PC-3 (cell line): ENCODE data around the gene ASTN2. TPM values are rescaled to one million over a fixed set of nuclear protein-coding genes. Genes with fewer than 3 reads are reported as not detected.
"Not testable (repeated sequence)": the region's sequence is repeated elsewhere in the genome, so short reads cannot be mapped to it uniquely, and the experiment has no call there.

Experiments used
- ATAC-seq: fragments of 200-7000 bp; cut with Tn5 transposase; 2 replicates; pipeline ENCODE4 v1.9.1; 2020; ENCODE audit warnings: mild to moderate bottlenecking, moderate library complexity
- BruUV-seq: library from RNA; stranded (reverse); fragments of 400-500 nt; replicated peaks from 2 replicates; lab custom pipeline; 2021; lab: Mats Ljungman, UMichigan
- CTCF ChIA-PET: fragments of 300-600 bp; sonication (Branson Sonifier 250); formaldehyde crosslinking; loops from one replicate; lab custom pipeline; 2022; ENCODE audit warnings: antibody characterized with exemption; lab: Charles Lee
- POLR2A ChIA-PET: fragments of 300-600 bp; sonication (Branson Sonifier 250); formaldehyde crosslinking; loops from one replicate; lab custom pipeline; 2022; ENCODE audit warnings: antibody characterized with exemption; ENCODE audit not compliant: unreplicated experiment; lab: Charles Lee
- DNase-seq: peaks from one replicate; pipeline ENCODE4 v3.0.0-alpha.2; 2015
- H2AFZ ChIP-seq: fragments of 300-600 bp; sonication (generic); 2 replicates; pipeline ENCODE4 v1.6.0; 2016; ENCODE audit warnings: antibody characterized with exemption, low read length
- H3F3A ChIP-seq: fragments of 300-600 bp; sonication (generic); one replicate; pipeline ENCODE4 v1.6.0; 2017; ENCODE audit warnings: antibody characterized with exemption, low read length, control low read depth, mild to moderate bottlenecking; ENCODE audit not compliant: unreplicated experiment
- H3K27ac ChIP-seq: fragments of 300-600 bp; sonication (generic); 2 replicates; pipeline ENCODE4 v1.5.1; 2016; ENCODE audit warnings: mild to moderate bottlenecking, low read length
- H3K27me3 ChIP-seq: fragments of 300-600 bp; sonication (generic); 2 replicates; pipeline ENCODE4 v1.6.1; 2016; ENCODE audit warnings: low read length, mixed read lengths
- H3K36me3 ChIP-seq: fragments of 300-600 bp; sonication (generic); 2 replicates; pipeline ENCODE4 v1.6.1; 2016; ENCODE audit warnings: low read depth, mixed run types, low read length, mixed read lengths
- H3K4me1 ChIP-seq: fragments of 300-600 bp; sonication (generic); 2 replicates; pipeline ENCODE4 v1.5.1; 2016; ENCODE audit warnings: low read length; ENCODE audit not compliant: insufficient read depth
- H3K4me2 ChIP-seq: fragments of 300-600 bp; sonication (generic); 2 replicates; pipeline ENCODE4 v1.6.0; 2016; ENCODE audit warnings: low read length
- H3K4me3 ChIP-seq: fragments of 300-600 bp; sonication (generic); 2 replicates; pipeline ENCODE4 v1.5.1; 2016; ENCODE audit warnings: mild to moderate bottlenecking, low read length, mixed read lengths
- H3K79me2 ChIP-seq: fragments of 300-600 bp; sonication (generic); 2 replicates; pipeline ENCODE4 v1.6.1; 2017; ENCODE audit warnings: low read length, mixed read lengths
- H3K9ac ChIP-seq: fragments of 300-600 bp; sonication (generic); 2 replicates; pipeline ENCODE4 v1.6.0; 2016; ENCODE audit warnings: mild to moderate bottlenecking, low read length
- H3K9me2 ChIP-seq: fragments of 300-600 bp; sonication (generic); replicated peaks from 2 replicates; pipeline ENCODE4 v1.6.1; 2016; ENCODE audit warnings: mixed run types, low read length, mixed read lengths
- H3K9me3 ChIP-seq: fragments of 300-600 bp; sonication (generic); 2 replicates; pipeline ENCODE4 v1.6.1; 2016; ENCODE audit warnings: low read length, mixed read lengths
- H4K20me1 ChIP-seq: fragments of 300-600 bp; sonication (generic); 2 replicates; pipeline ENCODE4 v1.6.1; 2016; ENCODE audit warnings: low read length, mixed read lengths
- EZH2 ChIP-seq: fragments of 300-600 bp; sonication (generic); IDR thresholded peaks from one replicate; pipeline ENCODE4 v1.6.1; 2017; ENCODE audit warnings: antibody characterized with exemption, mild to moderate bottlenecking, low read length; ENCODE audit not compliant: unreplicated experiment
- EZH2phosphoT487 ChIP-seq: fragments of 300-600 bp; sonication (generic); IDR thresholded peaks from 2 replicates; pipeline ENCODE4 v1.6.1; 2018; ENCODE audit warnings: mild to moderate bottlenecking, antibody characterized with exemption, low read length, borderline replicate concordance
- intact Hi-C: fragments of 100-400 bp; cut with micrococcal nuclease; formaldehyde crosslinking; loops from 2 replicates; pipeline ENCODE4 v1.9.0; 2023
- total RNA-seq: library from RNA; depleted of rRNA; stranded (reverse); fragments of >200 nt; gene quantifications from 2 replicates; pipeline ENCODE4 v1.2.3, GENCODE V29; 2014
- TF ChIP-seq, protein P1 (sequence below): fragments of 300-600 bp; sonication (generic); conservative IDR thresholded peaks from 2 replicates; pipeline ENCODE4 v1.5.1; 2017; ENCODE audit warnings: antibody characterized with exemption, low read depth, mild to moderate bottlenecking, low read length

The ASTN2 gene
- total RNA-seq, 1 experiment from 2014 or later = 3.5 TPM

DNA sequence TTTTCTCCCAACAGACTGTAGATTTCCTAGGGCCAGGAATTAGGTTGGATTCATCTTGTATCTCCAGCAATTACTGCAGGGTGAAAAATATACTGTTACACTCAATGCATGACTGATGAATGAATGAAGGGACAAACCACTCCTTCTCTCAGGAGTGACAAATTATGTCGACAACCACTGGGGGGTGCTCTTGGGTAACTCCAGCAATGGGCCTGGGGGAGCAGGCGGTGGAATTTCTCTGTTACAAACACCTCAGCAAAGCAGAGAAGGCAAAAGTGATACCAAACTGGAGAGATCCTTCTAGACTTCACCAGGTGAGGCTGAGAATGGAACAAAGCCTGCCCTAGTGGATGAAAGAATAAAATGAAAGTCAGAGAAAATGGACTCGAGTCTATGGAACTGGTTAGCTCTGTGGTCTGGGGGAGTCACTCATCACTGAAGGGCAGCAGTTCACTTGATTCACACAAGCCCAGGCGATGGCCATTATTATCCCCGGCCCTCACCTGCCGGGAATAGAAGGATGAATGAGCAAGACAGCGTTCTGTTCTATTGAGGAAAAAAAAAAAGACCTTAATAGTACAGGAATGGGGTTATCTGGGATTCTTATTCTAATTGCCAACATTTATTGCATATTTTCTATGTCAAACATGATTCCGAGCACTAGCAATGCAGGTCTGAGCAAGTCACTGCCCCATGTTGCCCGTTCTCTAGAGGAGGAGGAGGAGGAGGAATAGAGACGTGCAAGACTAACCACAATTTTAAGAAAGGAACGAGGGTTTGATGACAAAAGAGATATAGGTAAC is 341.1 kb downstream of the ASTN2 start:
- no TSS peak for BruUV-seq
- ChIA-PET CTCF (no interaction called here), POLR2A (no interaction called here)
- Histone ChIP-seq H3K9me2 (no peaks in the 10 kb centered on the region), H3K4me1 (no peaks in the 10 kb centered on the region), H3K36me3 (no peaks in the 10 kb centered on the region), H2AFZ (no peak overlapping the region), H3K4me3 (no peak overlapping the region), H3K27me3 (no peaks in the 10 kb centered on the region), H3K4me2 (no peak overlapping the region), H3K9ac (no peak overlapping the region), H3F3A (no peaks in the 10 kb centered on the region), H3K79me2 (no peaks in the 10 kb centered on the region), H3K9me3 (no peaks in the 10 kb centered on the region), H3K27ac (no peak overlapping the region), H4K20me1 (no peaks in the 10 kb centered on the region)
- intact Hi-C loops = no loop called here
- DNase-seq = peak; percentile 23
- TF ChIP-seq EZH2phosphoT487 (no peak), EZH2 (no peak)
- TF ChIP-seq, protein P1, sequence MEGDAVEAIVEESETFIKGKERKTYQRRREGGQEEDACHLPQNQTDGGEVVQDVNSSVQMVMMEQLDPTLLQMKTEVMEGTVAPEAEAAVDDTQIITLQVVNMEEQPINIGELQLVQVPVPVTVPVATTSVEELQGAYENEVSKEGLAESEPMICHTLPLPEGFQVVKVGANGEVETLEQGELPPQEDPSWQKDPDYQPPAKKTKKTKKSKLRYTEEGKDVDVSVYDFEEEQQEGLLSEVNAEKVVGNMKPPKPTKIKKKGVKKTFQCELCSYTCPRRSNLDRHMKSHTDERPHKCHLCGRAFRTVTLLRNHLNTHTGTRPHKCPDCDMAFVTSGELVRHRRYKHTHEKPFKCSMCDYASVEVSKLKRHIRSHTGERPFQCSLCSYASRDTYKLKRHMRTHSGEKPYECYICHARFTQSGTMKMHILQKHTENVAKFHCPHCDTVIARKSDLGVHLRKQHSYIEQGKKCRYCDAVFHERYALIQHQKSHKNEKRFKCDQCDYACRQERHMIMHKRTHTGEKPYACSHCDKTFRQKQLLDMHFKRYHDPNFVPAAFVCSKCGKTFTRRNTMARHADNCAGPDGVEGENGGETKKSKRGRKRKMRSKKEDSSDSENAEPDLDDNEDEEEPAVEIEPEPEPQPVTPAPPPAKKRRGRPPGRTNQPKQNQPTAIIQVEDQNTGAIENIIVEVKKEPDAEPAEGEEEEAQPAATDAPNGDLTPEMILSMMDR = peak; percentile 42
- ATAC-seq = no peak

DNA sequence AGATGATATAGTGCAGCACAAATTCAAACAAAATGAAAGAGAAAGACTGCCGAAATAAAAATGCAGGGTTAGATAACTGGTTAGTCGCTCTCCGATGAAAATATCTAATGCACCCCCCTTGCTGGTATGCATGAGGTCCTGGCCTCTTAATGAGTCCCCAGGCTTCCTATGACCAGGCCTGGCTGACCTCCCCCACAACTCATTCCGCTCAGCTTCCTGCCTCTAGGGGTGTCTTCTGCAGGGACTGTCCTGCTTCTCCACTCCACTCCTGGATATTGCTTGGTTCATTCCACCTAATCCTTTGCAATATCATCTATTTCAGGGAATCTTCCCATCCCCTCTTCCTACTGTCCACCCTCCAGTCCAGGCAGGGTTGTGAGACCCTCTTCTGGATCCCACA is 341.8 kb downstream of the ASTN2 start:
- no TSS peak for BruUV-seq
- Histone ChIP-seq H3K4me1 (no peaks in the 10 kb centered on the region), H3F3A (no peaks in the 10 kb centered on the region), H2AFZ (no peak overlapping the region), H4K20me1 (no peaks in the 10 kb centered on the region), H3K36me3 (no peaks in the 10 kb centered on the region), H3K27me3 (no peaks in the 10 kb centered on the region), H3K4me3 (no peak overlapping the region), H3K4me2 (no peak overlapping the region), H3K79me2 (no peaks in the 10 kb centered on the region), H3K9me3 (no peaks in the 10 kb centered on the region), H3K27ac (no peak overlapping the region), H3K9me2 (no peaks in the 10 kb centered on the region), H3K9ac (no peak overlapping the region)
- DNase-seq (no peak), ATAC-seq (no peak)
- ChIA-PET POLR2A (no interaction called here), CTCF (no interaction called here)
- TF ChIP-seq EZH2phosphoT487 = no peak
- no peak for TF ChIP-seq EZH2
- TF ChIP-seq, protein P1 = no peak
- intact Hi-C loops = no loop called here

DNA sequence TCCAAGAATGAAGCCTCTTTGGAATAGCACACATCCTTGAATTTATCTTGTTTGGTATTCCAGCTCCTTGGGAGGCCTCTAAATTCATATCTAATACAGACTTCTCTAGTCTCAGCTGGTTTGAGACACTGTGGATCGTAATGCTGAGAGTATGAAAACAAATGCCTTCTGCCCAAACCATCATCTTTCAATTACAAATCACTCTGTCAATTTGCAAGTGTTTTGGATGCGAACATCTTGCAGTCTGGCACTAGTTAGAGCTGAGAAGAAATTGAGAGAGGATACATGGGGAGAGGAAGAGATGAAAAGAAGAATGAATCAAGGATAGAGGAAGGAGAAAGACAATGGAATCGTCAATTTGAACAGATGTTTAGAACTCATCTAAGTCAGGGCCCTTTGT is 342.6 kb downstream of the ASTN2 start:
- no peaks in the 10 kb centered on the region for H3K79me2 ChIP-seq
- ChIA-PET CTCF (no interaction called here), POLR2A (no interaction called here)
- TF ChIP-seq EZH2 = no peak
- TF ChIP-seq, protein P1 = no peak
- TF ChIP-seq EZH2phosphoT487 = no peak
- H3F3A ChIP-seq = no peaks in the 10 kb centered on the region
- no peaks in the 10 kb centered on the region for H4K20me1 ChIP-seq
- H3K9me2 ChIP-seq = no peaks in the 10 kb centered on the region
- no peaks in the 10 kb centered on the region for H3K4me1 ChIP-seq
- intact Hi-C loops = no loop called here
- no peaks in the 10 kb centered on the region for H3K9me3 ChIP-seq
- BruUV-seq = no TSS peak
- no peak overlapping the region for H3K27ac ChIP-seq
- no peak overlapping the region for H2AFZ ChIP-seq
- H3K4me3 ChIP-seq = no peak overlapping the region
- no peak overlapping the region for H3K9ac ChIP-seq
- DNase-seq = no peak
- no peak overlapping the region for H3K4me2 ChIP-seq
- ATAC-seq = no peak
- H3K27me3 ChIP-seq = no peaks in the 10 kb centered on the region
- H3K36me3 ChIP-seq = no peaks in the 10 kb centered on the region

DNA sequence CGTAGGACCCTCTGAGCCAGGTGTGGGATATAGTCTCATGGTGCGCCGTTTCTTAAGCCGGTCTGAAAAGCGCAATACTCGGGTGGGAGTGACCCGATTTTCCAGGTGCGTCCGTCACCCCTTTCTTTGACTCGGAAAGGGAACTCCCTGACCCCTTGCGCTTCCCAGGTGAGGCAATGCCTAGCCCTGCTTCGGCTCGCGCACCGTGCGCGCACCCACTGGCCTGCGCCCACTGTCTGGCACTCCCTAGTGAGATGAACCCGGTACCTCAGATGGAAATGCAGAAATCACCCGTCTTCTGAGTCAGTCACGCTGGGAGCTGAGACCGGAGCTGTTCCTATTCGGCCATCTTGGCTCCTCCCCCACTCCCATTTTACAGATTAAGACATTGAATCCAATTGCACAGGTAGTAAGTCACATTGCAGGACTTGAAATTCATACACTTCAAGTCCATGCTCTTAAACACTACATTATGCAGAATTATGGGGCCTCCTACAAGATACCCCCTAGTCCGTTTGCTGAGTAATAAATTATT is 343.1 kb downstream of the ASTN2 start:
- H3K27ac ChIP-seq, H2AFZ ChIP-seq, H3K27me3 ChIP-seq, ATAC-seq, H3K36me3 ChIP-seq, H3K9me2 ChIP-seq, H3K79me2 ChIP-seq, CTCF ChIA-PET, POLR2A ChIA-PET, H3K9me3 ChIP-seq, H3K4me3 ChIP-seq, BruUV-seq, intact Hi-C loops, H3K9ac ChIP-seq, H3K4me1 ChIP-seq, DNase-seq, H3F3A ChIP-seq, H4K20me1 ChIP-seq, H3K4me2 ChIP-seq: not testable (repeated sequence)
